GM03348 (cell line): Measurements from ENCODE around the gene MYCBP2.
"Not testable (repeated sequence)": the region's sequence is repeated elsewhere in the genome, so short reads cannot be mapped to it uniquely, and the experiment has no call there.

ENCODE experiments used
- DNase-seq: peaks from one replicate; pipeline ENCODE4 v3.0.0; 2012; ENCODE audit warnings: low spot score

The MYCBP2 gene

DNA sequence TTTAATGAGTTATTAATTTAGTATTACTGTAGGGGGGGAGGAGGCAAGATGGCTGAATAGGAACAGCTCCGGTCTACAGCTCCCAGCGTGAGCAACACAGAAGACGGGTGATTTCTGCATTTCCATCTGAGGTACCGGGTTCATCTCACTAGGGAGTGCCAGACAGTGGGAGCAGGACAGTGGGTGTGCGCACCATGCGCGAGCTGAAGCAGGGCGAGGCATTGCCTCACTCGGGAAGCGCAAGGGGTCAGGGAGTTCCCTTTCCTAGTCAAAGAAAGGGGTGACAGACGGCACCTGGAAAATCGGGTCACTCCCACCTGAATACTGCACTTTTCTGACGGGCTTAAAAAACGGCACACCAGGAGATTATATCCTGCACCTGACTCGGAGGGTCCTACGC, 127.9 kb downstream of the MYCBP2 start:
- not testable (repeated sequence) for DNase-seq

- no peak for DNase-seq
Measured at GRCh38 chr13:77196052-77196618, 130.8 kb downstream of the MYCBP2 start.

DNA sequence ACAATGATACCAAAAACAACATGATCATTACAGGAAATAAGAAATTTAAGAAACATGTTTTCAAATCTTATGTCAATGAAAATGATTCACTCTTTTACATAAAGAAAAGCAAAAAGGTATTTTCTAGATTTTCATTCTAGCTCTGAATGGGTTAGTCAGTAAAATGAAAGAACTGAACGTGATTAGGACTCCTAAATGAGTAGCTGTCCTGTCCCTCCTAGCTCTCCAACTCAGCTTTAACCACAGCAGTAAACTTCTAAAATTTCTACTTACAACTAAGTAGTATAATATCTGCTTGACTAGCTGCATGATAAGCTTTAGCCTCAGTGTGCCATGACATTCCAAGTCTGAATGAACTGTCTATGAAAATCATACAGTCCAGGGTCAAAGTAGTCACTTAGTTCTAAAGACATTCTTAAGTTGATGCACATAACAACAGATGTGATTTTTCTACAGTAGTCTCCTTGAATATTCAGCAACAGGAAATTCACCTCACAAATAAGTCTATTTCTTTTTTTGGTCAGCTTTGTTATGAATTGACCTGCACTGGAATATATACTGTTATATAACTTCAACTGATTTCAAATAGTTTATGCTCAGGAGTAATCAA, 136.4 kb downstream of the MYCBP2 start:
- DNase-seq: no peak

DNA sequence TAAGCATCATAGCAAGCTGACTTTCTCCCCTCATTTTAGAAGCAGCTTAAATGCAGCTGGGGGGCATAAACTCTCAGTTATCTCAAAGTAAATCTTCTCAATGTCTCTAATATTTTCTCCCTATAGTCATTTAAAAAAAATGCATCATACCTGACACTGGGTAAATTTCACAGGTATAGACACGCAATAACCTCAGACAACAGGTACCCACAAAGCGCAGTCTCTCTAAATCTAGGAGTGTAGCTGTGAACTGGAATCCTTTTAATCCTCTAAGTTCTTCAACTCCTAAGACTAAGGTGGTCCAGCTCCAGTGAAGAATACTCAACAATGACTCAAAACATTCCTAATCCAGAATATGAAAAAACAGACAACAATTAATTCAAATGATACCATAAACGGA, 141.2 kb downstream of the MYCBP2 start:
- no peak for DNase-seq

DNA sequence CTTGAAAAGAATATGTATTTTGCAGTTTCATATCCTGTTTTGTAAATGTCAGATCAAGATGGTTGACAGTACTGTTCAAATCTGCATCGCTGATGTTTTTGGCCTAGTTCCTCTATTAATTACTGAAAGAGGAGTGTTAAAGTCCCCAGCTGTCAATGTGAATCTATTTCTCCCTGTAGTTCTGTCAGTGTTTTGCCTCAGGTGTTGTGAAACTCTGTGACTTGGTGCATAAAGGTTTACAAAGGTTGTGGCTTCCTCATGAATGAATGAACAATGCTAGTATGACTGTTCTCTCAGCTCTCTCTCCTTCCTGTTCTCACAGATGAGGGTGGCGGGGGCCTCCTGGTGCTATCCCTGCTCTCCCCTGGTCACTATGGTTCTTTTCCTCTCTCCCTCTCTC, 142.4 kb downstream of the MYCBP2 start:
- DNase-seq: no peak

DNA sequence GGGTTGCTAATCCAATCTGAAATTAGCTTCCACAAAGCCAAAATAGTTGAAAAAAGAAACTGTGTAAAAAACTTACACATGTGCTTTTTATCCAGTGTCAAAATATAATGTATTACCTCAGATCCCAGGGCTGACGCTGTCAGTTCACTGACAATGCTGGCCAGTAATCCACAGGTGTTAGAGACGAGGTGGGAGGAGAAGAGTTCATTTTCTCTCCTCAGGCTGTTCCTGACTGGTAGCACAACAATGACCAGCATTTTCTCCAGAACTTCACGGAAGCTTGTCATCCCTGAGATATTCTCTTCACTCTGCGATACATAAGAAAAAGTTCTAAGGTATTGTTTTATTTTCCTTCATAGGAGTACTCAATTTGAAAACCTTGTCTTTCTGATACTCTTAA, 146.9 kb downstream of the MYCBP2 start:
- DNase-seq: no peak

- no peak for DNase-seq
Measured at GRCh38 chr13:77177646-77178045, 149.2 kb downstream of the MYCBP2 start.

DNA sequence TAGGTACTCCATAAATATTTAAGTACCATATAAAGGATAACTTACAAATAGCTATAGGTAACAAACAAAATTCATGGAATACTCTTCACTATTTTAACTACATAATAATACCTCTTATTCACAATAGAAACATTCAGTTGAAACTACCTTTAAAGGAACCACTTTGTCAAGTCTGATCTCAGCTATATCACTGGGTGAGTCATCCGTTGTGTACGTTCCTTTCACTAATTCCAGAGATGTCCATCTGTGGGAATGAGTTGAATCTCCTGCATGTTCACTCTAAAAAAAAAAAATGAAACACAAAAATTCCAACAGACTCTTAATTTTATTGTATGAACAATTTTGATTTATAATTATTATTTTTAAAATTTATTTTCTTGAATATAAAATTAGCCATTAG, 150.5 kb downstream of the MYCBP2 start:
- DNase-seq: no peak

GRCh38 chr13:77172650-77173049, 154.2 kb downstream of the MYCBP2 start:
- no peak for DNase-seq

- DNase-seq: no peak
Measured at GRCh38 chr13:77171451-77171850, 155.4 kb downstream of the MYCBP2 start.

DNA sequence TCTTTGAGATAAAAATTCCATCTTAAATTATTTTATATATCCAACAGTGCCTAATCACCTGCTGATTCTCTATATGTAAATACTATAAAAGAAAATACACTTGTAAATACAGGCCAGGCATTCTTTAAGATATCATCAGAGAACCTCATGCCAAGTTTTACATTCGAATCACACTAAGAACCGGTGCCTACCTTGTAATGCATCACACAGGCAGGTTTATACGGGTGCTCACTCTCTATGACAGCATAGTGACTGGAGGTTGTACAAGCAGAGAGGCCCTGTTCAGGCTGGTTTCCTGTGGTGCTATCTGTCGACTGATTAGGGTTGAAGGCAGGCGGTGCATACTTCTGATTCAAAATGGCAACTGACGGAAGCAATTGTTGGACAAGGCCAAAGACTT, 158.7 kb downstream of the MYCBP2 start:
- DNase-seq: no peak

- DNase-seq: no peak
Measured at GRCh38 chr13:77150651-77151050, 176.2 kb downstream of the MYCBP2 start.

GRCh38 chr13:77143431-77143830, 183.5 kb downstream of the MYCBP2 start:
- no peak for DNase-seq

GRCh38 chr13:77139306-77139705, 187.6 kb downstream of the MYCBP2 start:
- DNase-seq: no peak

DNA sequence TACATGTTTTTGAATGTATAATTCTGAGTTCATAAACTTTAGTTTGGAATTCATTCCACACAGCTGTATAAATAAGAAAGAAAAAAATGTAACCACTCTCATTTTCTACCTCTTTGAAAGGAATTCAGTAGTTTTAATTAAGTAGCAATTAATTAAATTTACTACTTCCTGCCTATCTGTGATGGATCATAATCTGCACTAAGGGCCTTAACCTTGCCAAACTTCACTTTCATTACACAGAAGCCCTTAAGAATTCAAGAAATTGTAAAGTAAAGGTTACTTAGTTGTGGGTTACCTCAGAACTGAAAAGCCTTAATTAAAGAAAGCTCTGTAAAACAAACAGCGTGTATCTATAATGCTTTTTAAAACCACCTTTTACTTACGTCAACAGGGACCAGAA, 188.1 kb downstream of the MYCBP2 start:
- DNase-seq: no peak

- DNase-seq: no peak
Measured at GRCh38 chr13:77136902-77137420, 189.9 kb downstream of the MYCBP2 start.

DNA sequence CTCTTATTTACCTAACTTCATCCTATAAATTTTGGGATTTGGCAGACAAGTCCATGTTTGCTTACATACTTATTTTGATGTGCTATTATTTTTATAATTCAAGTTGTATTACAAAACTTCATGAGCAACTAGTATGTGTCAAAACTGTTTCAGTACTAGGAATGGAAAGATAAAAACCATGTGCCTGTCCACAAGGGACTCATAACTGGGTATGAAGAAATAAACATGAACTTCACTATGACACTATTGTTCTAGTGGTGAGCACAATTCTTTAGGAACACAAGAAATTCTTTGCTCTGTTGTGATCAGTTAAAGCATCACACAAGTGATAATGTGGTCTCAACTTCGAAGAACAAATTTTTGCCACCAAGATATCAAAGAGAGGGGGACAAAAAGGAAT, 202.5 kb downstream of the MYCBP2 start:
- no peak for DNase-seq

- no peak for DNase-seq
Measured at GRCh38 chr13:77118134-77118533, 208.8 kb downstream of the MYCBP2 start.

DNA sequence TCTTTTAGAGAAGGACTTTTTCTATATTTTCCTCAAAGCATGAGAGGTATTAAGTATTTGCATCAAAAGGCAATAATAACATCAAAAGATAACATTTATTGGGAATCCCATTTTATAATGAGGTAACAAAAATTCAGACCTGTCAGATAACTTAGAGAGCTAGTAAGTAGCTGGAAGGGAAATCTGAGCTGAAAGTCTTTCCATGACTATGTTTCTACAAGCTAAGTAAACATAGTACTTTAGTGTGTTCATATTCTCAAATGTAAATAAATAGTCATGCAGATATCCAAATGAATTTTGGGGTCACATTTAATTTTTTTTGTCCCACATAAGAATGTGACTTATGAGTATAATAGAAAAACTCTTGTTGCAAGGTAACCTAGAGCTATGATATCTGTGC, 212.6 kb downstream of the MYCBP2 start:
- no peak for DNase-seq

DNA sequence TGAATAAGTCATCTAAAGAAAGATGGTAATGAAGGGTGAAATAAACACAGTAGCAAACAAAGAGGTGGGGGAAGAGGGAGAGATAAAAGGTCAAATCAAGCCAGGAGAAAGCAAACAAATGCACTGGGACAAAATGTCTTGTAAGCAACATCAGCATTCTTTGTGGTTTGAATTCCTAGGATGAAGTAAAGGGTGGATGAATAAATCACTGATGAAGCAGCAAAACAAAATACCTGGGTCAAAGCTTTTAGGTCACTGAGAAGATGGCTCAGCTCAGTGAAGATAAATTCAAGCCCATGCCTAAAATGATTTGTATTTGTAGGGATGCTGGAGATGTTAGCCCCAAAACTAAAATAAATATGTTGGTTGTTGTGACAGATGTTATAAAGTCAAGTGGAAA, 213.4 kb downstream of the MYCBP2 start:
- DNase-seq: no peak

DNA sequence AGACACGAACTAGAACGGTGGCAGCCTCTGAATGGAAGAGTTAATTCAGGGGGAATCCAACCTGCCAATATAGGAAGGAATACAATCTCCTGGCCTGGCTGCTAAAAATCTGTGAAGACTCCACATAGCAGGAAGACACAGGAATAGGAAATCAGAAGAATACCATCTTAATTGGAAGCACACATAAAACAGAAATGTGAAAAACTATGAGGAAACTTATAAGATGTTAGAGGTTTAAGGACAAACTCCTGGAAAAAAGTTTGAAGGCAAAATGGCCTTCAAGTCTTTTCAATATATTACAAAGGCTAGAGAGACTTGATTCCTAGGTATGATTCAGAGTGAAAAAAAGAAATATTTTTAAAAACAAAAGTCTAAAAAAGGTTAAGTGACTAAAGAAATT, 221.8 kb downstream of the MYCBP2 start:
- DNase-seq: no peak

- no peak for DNase-seq
Measured at GRCh38 chr13:77099415-77099814, 227.5 kb downstream of the MYCBP2 start.

GRCh38 chr13:77095288-77095687, 231.6 kb downstream of the MYCBP2 start:
- no peak for DNase-seq

DNA sequence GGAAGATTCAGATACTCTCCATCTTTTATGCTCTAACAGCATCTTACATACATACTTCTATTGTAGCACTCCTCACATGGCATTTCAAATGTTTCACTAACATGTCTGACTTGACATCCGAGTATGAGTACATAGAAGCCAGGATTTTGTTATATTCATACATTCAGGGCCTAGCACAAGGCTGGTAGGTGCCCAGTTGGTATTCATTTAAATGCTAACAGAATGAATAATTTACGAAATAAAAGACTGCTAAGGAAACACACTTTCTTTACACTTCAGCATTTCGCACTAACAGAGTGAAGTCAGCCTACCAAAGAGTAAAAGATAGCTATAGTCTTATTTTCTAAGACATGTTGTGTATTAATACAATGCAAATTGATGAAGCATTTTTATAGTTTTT, 232.1 kb downstream of the MYCBP2 start:
- DNase-seq: no peak
